SK-N-SH (cell line): ENCODE data around the gene IFT122.
"Not testable (repeated sequence)": the region's sequence is repeated elsewhere in the genome, so short reads cannot be mapped to it uniquely, and the experiment has no call there.

ENCODE experiments used
- EP300 ChIP-seq, 2 experiments: IDR thresholded peaks; 2 replicates each; pipeline versions ENCODE4 v1.4.0 to v1.6.1; 2012; ENCODE audit warnings: borderline replicate concordance in 1 of 2, low read depth in 1 of 2, low read length in 1 of 2
- FOSL2 ChIP-seq: IDR thresholded peaks from 2 replicates; pipeline ENCODE4 v1.4.0; 2012; ENCODE audit warnings: low read depth, mild to moderate bottlenecking, moderate library complexity, borderline replicate concordance
- JUND ChIP-seq: IDR thresholded peaks from 2 replicates; pipeline ENCODE4 v1.4.0; 2012
- POLR2AphosphoS5 ChIP-seq: IDR thresholded peaks from 2 replicates; pipeline ENCODE4 v1.6.1; 2012; ENCODE audit warnings: low read depth, low read length
- YY1 ChIP-seq: IDR thresholded peaks from 2 replicates; pipeline ENCODE4 v1.4.0; 2012; ENCODE audit warnings: low read depth, mild to moderate bottlenecking
- TF ChIP-seq, protein P1 (sequence below): fragments of 200-600 bp; sonication (generic); IDR thresholded peaks from 2 replicates; pipeline ENCODE4 v1.6.1; 2017; ENCODE audit warnings: antibody characterized with exemption, mild to moderate bottlenecking, moderate library complexity
- TF ChIP-seq, protein P2 (sequence below): fragments of 150-350 bp; IDR thresholded peaks from 2 replicates; pipeline ENCODE4 v1.6.1; 2016; ENCODE audit warnings: mild to moderate bottlenecking, low read depth, low read length

DNA sequence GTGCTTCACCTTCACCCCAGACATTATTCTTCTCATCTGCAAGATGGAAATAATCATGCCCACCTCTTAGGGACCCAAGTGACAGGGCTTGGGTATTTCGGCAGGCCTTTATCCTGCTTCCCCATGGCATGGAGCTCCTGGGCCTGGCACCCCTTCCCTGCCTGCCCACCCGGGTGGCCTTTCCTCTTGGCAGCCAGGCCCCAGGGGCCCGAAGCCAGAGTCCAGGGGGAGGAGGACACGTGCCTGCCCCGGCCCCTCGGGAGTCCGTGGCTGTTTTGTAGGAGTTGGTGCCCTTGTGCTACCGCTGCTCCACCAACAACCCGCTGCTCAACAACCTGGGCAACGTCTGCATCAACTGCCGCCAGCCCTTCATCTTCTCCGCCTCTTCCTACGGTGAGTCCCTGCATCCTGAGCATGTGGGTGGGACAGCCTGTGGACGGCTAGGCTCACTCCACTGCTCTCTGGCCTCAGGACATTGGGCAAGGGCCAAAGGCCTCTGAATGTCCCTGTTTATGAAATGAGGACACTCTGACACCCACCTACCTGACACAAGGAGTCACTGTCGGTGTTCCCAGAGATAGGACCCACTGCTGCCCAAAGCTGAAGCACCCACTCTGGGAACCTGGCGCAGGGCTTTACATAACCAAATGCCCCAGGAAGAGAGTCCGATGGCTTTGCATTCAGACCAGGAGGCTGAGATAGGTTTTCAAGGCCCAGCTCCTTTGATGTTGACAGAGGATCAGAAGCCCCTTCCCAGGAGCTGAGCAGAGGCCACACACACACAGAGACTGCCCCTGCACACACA is 46.1 kb upstream of the IFT122 start:
- not testable (repeated sequence) for TF ChIP-seq YY1; POLR2AphosphoS5; JUND; EP300 (IDR thresholded peaks at IDR 0.05; ENCODE audit: borderline replicate concordance in 1 of 2, low read depth in 1 of 2, low read length in 1 of 2); FOSL2
- TF ChIP-seq, protein P1, sequence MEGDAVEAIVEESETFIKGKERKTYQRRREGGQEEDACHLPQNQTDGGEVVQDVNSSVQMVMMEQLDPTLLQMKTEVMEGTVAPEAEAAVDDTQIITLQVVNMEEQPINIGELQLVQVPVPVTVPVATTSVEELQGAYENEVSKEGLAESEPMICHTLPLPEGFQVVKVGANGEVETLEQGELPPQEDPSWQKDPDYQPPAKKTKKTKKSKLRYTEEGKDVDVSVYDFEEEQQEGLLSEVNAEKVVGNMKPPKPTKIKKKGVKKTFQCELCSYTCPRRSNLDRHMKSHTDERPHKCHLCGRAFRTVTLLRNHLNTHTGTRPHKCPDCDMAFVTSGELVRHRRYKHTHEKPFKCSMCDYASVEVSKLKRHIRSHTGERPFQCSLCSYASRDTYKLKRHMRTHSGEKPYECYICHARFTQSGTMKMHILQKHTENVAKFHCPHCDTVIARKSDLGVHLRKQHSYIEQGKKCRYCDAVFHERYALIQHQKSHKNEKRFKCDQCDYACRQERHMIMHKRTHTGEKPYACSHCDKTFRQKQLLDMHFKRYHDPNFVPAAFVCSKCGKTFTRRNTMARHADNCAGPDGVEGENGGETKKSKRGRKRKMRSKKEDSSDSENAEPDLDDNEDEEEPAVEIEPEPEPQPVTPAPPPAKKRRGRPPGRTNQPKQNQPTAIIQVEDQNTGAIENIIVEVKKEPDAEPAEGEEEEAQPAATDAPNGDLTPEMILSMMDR = not testable (repeated sequence)
- TF ChIP-seq, protein P2, sequence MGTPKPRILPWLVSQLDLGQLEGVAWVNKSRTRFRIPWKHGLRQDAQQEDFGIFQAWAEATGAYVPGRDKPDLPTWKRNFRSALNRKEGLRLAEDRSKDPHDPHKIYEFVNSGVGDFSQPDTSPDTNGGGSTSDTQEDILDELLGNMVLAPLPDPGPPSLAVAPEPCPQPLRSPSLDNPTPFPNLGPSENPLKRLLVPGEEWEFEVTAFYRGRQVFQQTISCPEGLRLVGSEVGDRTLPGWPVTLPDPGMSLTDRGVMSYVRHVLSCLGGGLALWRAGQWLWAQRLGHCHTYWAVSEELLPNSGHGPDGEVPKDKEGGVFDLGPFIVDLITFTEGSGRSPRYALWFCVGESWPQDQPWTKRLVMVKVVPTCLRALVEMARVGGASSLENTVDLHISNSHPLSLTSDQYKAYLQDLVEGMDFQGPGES = not testable (repeated sequence)
